Activated T-helper 1 cell treated with anti-CD3 and anti-CD28 coated beads, Interleukin-12 subunit alpha, Interleukin-12 subunit beta, Interleukin-2, Interleukin-4 antibody, amounts not matched to agents 30 ng/mL and 10 ng/mL and 1 ng/mL, durations not matched to agents 14 hours and 24 hours and 36 hours (primary cell): ENCODE results near the gene LINC01488. TPM values are rescaled to one million over a fixed set of nuclear protein-coding genes. Genes with fewer than 3 reads are reported as not detected.

Experiments used
- DNase-seq: peaks from one replicate; pipeline ENCODE4 v3.0.0; 2021; ENCODE audit warnings: low spot score
- H3K27ac Mint-ChIP-seq: one replicate; pipeline ENCODE4 v1.8.0; 2021; ENCODE audit warnings: mild to moderate bottlenecking, mixed read lengths
- H3K27me3 Mint-ChIP-seq: one replicate; pipeline ENCODE4 v1.8.0; 2022; ENCODE audit warnings: mild to moderate bottlenecking, moderate library complexity, mixed read lengths; ENCODE audit not compliant: insufficient read depth
- H3K36me3 Mint-ChIP-seq: one replicate; pipeline ENCODE4 v1.8.0; 2021; ENCODE audit warnings: low read depth, mixed read lengths
- H3K4me1 Mint-ChIP-seq: one replicate; pipeline ENCODE4 v1.8.0; 2021; ENCODE audit warnings: low read depth, mixed read lengths
- H3K4me3 Mint-ChIP-seq: one replicate; pipeline ENCODE4 v1.8.0; 2021; ENCODE audit warnings: mild to moderate bottlenecking, moderate library complexity, mixed read lengths
- H3K9me3 Mint-ChIP-seq: one replicate; pipeline ENCODE4 v1.8.0; 2021; ENCODE audit warnings: mixed read lengths
- intact Hi-C: fragments of 100-400 bp; cut with micrococcal nuclease; formaldehyde crosslinking; loops from one replicate; pipeline ENCODE4 v1.15.1; 2024
- total RNA-seq: library from RNA; stranded (reverse); gene quantifications from 2 replicates; pipeline ENCODE4 v1.2.3, GENCODE V29; 2022

LINC01488 gene
- total RNA-seq, 1 donor from 2014 or later, result not detected

DNA sequence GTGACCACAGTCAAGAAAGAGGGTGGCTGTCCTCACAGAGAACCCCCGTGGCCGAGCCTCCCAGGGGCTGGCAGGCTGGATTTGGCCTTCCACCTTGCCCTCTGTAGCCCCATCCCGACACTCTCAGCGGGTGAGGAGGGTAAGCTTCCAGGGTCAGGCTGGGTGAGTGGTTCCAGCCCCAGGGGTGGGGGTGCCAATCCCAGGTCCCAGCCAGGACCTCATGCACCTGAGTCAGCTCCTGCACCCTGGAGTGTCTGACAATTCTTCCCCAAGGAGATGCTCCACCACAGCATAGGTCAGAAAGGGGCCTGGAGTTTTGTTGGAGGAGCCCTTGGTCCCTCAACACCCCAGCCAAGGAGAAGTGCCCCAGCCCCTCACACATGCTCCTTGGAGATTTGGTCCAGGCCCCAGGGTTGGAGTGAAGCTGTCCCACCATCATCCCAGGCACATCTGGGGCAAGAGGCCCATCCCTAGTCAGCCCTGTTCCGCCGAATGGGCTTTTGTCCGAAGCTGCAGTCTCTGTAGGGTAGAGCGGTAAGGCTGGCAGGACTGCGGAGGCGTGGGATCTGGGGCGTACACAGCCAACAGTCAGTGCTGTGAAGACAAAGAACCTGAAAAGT lies 8.4 kb downstream of the LINC01488 start:
- no peaks in the 10 kb centered on the region for H3K27me3 Mint-ChIP-seq
- intact Hi-C loops, result no loop called here
- no peaks in the 10 kb centered on the region for H3K4me1 Mint-ChIP-seq
- H3K4me3 Mint-ChIP-seq, result no peak overlapping the region
- H3K36me3 Mint-ChIP-seq, result no peaks in the 10 kb centered on the region
- DNase-seq, result no peak
- H3K27ac Mint-ChIP-seq, result no peak overlapping the region
- no peaks in the 10 kb centered on the region for H3K9me3 Mint-ChIP-seq

DNA sequence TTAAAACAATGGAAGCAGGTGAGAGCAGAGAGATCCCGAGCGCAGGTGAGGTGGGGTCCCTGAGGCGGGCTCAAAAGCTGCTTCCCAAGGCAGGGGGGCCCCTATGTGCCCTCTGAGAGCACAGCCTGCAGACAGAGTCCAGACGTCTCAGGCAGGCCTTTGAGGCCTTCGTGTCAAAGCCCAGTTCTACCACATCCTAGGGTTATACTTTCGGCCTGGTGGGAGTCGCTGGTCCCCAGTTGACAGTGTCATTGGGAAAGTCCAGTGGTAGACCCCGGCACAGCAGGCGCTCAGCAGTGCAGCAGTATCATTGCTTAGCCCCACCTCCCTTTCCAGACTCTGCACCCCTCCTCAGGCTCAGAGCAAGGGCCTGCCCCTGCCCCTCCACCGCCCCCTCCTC lies 9.1 kb downstream of the LINC01488 start:
- DNase-seq, result no peak
- intact Hi-C loops, result no loop called here
- no peaks in the 10 kb centered on the region for H3K9me3 Mint-ChIP-seq
- H3K27me3 Mint-ChIP-seq, result no peaks in the 10 kb centered on the region
- no peaks in the 10 kb centered on the region for H3K4me1 Mint-ChIP-seq
- no peak overlapping the region for H3K27ac Mint-ChIP-seq
- no peak overlapping the region for H3K4me3 Mint-ChIP-seq
- no peaks in the 10 kb centered on the region for H3K36me3 Mint-ChIP-seq

GRCh38 chr11:69491071-69492031 lies 9.9 kb downstream of the LINC01488 start:
- no peak for DNase-seq
- Mint-ChIP-seq H3K9me3 (no peaks in the 10 kb centered on the region), H3K27ac (no peak overlapping the region), H3K36me3 (no peaks in the 10 kb centered on the region), H3K4me1 (no peaks in the 10 kb centered on the region), H3K4me3 (no peak overlapping the region), H3K27me3 (no peaks in the 10 kb centered on the region)
- intact Hi-C loops, result no loop called here

DNA sequence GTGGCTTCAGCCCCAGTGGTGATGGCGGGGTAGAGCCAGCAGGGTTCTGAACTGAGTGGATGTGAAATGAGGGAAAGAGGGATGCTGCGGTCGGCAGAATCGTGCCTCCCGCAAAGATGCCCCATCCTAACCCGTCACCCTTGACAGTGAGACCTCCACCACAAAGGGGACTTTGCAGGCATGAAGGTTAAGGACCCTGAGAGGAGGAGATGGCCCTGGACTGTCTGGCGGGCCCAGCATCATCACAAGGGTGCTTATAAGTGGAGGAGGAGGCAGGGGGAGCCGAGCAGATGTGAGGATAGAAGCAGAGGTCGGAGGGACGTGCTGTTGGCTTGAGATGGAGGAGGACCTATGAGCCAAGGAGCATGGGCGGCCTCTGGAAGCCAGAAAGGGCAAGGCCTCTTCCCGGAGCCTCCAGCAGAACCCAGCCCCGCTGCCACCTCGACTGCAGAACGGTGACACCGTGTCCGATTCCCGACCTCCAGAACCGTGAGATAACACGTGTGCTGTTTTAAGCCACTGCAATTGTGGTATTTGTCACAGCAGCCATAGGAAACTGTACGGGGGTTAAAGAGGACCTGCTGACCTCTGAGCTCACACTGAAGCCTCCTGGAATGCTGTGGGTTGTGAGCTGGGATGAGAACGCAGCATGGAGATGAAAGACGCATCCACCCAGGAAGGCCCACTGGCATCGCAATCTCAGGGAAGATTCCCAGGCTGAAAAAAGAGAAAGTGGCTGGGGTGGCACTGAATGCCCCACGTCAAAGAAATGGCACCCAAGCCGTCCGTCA lies 10.9 kb downstream of the LINC01488 start:
- intact Hi-C loops, result no loop called here

GRCh38 chr11:69493931-69494821 lies 12.7 kb downstream of the LINC01488 start:
- H3K4me1 Mint-ChIP-seq, result no peaks in the 10 kb centered on the region

More for the DNA sequence above, 10.9 kb downstream of the LINC01488 start:
- no peak for DNase-seq
- no peak overlapping the region for H3K27ac Mint-ChIP-seq
- H3K27me3 Mint-ChIP-seq, result no peaks in the 10 kb centered on the region
- no peaks in the 10 kb centered on the region for H3K9me3 Mint-ChIP-seq
- H3K36me3 Mint-ChIP-seq, result no peaks in the 10 kb centered on the region
- no peaks in the 10 kb centered on the region for H3K4me1 Mint-ChIP-seq
- H3K4me3 Mint-ChIP-seq, result no peak overlapping the region

DNA sequence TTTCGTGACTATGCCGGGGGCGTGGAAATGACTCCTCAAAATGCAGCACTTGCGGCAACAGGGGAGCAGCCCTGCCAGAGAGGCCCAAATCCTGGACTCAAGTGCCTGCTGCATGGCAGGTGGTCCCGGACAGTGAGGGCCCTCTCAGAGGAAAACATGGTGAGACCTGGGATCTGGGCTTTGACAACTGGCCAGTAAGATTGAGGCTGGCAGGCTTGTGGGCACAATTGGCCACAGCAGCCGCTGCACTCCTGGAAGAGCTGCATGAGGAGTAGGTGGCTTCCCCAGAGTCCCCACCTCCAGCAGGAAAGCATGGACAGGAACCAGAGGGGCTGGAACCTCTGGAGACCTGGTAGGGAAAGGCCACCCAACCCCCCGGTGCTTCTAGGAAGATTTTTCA lies 13.4 kb downstream of the LINC01488 start:
- no peaks in the 10 kb centered on the region for H3K4me1 Mint-ChIP-seq
- no peak overlapping the region for H3K27ac Mint-ChIP-seq
- no peak for DNase-seq
- H3K27me3 Mint-ChIP-seq, result no peaks in the 10 kb centered on the region
- H3K36me3 Mint-ChIP-seq, result no peaks in the 10 kb centered on the region
- no peaks in the 10 kb centered on the region for H3K9me3 Mint-ChIP-seq
- no peak overlapping the region for H3K4me3 Mint-ChIP-seq
- intact Hi-C loops, result no loop called here

More at GRCh38 chr11:69493931-69494821, 12.7 kb downstream of the LINC01488 start:
- DNase-seq, result no peak
- intact Hi-C loops, result no loop called here
- Mint-ChIP-seq H3K9me3 (no peaks in the 10 kb centered on the region), H3K27ac (no peak overlapping the region), H3K4me3 (no peak overlapping the region), H3K36me3 (no peaks in the 10 kb centered on the region), H3K27me3 (no peaks in the 10 kb centered on the region)

- Mint-ChIP-seq H3K4me3 (no peak overlapping the region), H3K4me1 (no peaks in the 10 kb centered on the region), H3K27ac (no peak overlapping the region), H3K36me3 (no peaks in the 10 kb centered on the region), H3K9me3 (no peaks in the 10 kb centered on the region), H3K27me3 (no peaks in the 10 kb centered on the region)
- intact Hi-C loops, result no loop called here
- no peak for DNase-seq
These were observed 14.2 kb downstream of the LINC01488 start for GRCh38 chr11:69495441-69496201.

- Mint-ChIP-seq H3K4me3 (no peak overlapping the region), H3K27ac (no peak overlapping the region), H3K27me3 (peaks cover 2% of the 10 kb centered on the region), H3K36me3 (no peaks in the 10 kb centered on the region), H3K9me3 (no peaks in the 10 kb centered on the region), H3K4me1 (no peaks in the 10 kb centered on the region)
- no peak for DNase-seq
- intact Hi-C loops, result no loop called here
These were observed 14.7 kb downstream of the LINC01488 start for GRCh38 chr11:69496202-69496557.

DNA sequence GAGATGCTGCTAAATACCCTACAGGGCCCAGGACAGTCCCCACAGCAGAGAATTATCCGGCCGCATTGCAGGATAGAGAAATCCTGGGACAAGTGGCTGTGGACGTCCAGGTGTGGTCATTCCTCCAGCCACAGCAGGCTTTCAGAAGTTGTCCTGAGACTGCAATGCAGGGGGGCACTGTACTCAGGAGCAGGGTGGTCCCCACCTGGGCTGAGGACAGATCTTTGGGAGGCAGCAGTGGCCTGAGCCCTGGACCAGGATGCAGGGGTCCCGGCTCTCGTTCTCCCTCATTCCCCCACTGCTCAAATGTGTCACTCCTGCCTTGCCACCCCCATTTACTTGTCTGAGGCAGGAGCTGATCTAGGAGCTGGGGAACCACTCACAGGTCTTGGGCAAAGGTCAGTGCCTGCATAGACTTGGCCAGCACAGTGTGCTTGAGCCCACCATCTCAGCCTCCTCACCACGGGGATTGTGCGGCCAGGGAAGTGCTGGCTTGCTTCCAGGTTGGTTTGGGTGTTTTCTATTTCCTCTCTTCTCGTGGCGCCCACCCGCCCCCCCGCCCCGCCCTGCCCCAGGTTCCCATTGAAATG lies 15.3 kb downstream of the LINC01488 start:
- no peaks in the 10 kb centered on the region for H3K4me1 Mint-ChIP-seq
- H3K4me3 Mint-ChIP-seq, result no peak overlapping the region
- intact Hi-C loops, result no loop called here
- no peaks in the 10 kb centered on the region for H3K36me3 Mint-ChIP-seq
- H3K9me3 Mint-ChIP-seq, result no peaks in the 10 kb centered on the region
- no peak overlapping the region for H3K27ac Mint-ChIP-seq
- DNase-seq, result no peak
- peaks cover 2% of the 10 kb centered on the region for H3K27me3 Mint-ChIP-seq

GRCh38 chr11:69497221-69497787 lies 15.8 kb downstream of the LINC01488 start:
- H3K27ac Mint-ChIP-seq, result no peak overlapping the region
- peaks cover 2% of the 10 kb centered on the region for H3K27me3 Mint-ChIP-seq
- no peak for DNase-seq
- no peaks in the 10 kb centered on the region for H3K36me3 Mint-ChIP-seq
- no peaks in the 10 kb centered on the region for H3K9me3 Mint-ChIP-seq
- intact Hi-C loops, result no loop called here
- no peak overlapping the region for H3K4me3 Mint-ChIP-seq
- H3K4me1 Mint-ChIP-seq, result no peaks in the 10 kb centered on the region

DNA sequence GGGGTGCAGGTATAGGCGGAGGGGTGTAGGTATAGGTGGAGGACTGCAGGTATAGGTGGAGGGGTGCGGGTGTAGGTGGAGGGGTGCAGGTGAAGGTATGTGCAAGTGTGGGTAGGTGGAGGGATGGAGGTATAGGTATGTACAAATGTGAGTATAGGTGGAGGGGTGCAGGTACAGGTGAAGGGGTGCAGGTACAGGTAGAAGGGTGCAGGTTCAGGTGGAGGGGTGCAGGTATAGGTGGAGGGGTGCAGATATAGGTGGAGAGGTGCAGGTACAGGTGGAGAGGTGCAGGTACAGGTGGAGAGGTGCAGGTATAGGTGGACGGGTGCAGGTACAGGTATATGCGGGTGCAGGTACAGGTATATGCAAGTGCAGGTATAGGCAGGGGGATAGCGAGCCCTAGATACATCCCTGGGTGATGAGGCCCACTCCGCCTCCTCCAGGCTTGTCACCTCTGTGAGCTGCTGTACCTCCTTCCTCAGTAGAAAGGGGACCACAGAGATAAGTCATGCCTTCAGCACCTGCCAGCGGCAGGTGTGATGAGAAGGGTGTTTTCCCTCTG lies 17.2 kb downstream of the LINC01488 start:
- Mint-ChIP-seq H3K36me3 (no peaks in the 10 kb centered on the region), H3K4me1 (peaks cover 5% of the 10 kb centered on the region), H3K27me3 (peaks cover 2% of the 10 kb centered on the region), H3K9me3 (no peaks in the 10 kb centered on the region), H3K4me3 (no peak overlapping the region), H3K27ac (no peak overlapping the region)
- DNase-seq, result no peak
- intact Hi-C loops, result no loop called here
